Esophagus muscularis mucosa (tissue), 4 donors: ENCODE results near the gene IRX3. TPM values are rescaled to one million over a fixed set of nuclear protein-coding genes. Genes with fewer than 3 reads are reported as not detected.

ENCODE experiments used
- DNase-seq: peaks from one replicate; pipeline ENCODE4 v3.0.0-alpha.2; 2017; ENCODE audit errors: extremely low spot score
- H3K27ac ChIP-seq, 4 donors: fragments of 200-600 bp; sonication (generic); replicated peaks in 1 of 4; 1 replicate in 3 of 4; 2 replicates in 1 of 4; pipeline ENCODE4 v1.5.1; 2016 to 2019; ENCODE audit warnings: mild to moderate bottlenecking in 1 of 4
- H3K27me3 ChIP-seq, 4 donors: fragments of 200-600 bp; sonication (generic); one replicate each; pipeline versions ENCODE4 v1.5.1 to v1.6.0; 2016 to 2019
- H3K36me3 ChIP-seq, 4 donors: fragments of 200-600 bp; sonication (generic); one replicate each; pipeline ENCODE4 v1.5.1; 2016 to 2019
- H3K4me1 ChIP-seq, 4 donors: fragments of 200-600 bp; sonication (generic); one replicate each; pipeline ENCODE4 v1.5.1; 2016 to 2019
- H3K4me3 ChIP-seq, 4 donors: fragments of 200-600 bp; sonication (generic); 1 replicate in 2 of 4; 2 replicates in 2 of 4; pipeline ENCODE4 v1.5.1; 2016 to 2019; ENCODE audit warnings: mild to moderate bottlenecking in 4 of 4, moderate library complexity in 1 of 4
- H3K9me3 ChIP-seq, 4 donors: fragments of 200-600 bp; sonication (generic); 1 replicate in 3 of 4; 2 replicates in 1 of 4; pipeline ENCODE4 v1.5.1; 2016 to 2019
- CTCF ChIP-seq, 3 experiments: fragments of 200-600 bp in 2 of 3; fragments of 450-650 bp in 1 of 3; sonication (generic) in 2 of 3; IDR thresholded peaks; one replicate each; pipeline ENCODE4 v1.5.1; 2017 to 2019; ENCODE audit warnings: antibody characterized with exemption in 3 of 3, mild to moderate bottlenecking in 2 of 3, moderate library complexity in 1 of 3
- EP300 ChIP-seq: sonication (generic); formaldehyde crosslinking; IDR thresholded peaks from one replicate; pipeline ENCODE4 v1.6.1; 2017; ENCODE audit warnings: antibody characterized with exemption
- POLR2A ChIP-seq: fragments of 450-650 bp; IDR thresholded peaks from one replicate; pipeline ENCODE4 v1.6.1; 2017; ENCODE audit warnings: antibody characterized with exemption, moderate library complexity, mild to moderate bottlenecking, low read depth
- POLR2AphosphoS5 ChIP-seq, 2 donors: sonication (generic); formaldehyde crosslinking; IDR thresholded peaks; one replicate each; pipeline ENCODE4 v1.6.1; 2017; ENCODE audit warnings: antibody characterized with exemption in 2 of 2
- WGBS: methylation state at CpG from one replicate; pipeline ENCODE4 v1.1.5; 2018; 5-methylcytosine and 5-hydroxymethylcytosine counted together
- intact Hi-C: fragments of 100-400 bp; cut with DNase I; formaldehyde crosslinking; loops from one replicate; pipeline ENCODE4 v1.15.1; 2023
- total RNA-seq, 4 donors: library from RNA; depleted of rRNA; stranded (reverse); fragments of >200 nt; gene quantifications; one replicate each; pipeline versions ENCODE4 v1.1.0 to v1.2.1, GENCODE V29; 2016

IRX3 gene
- total RNA-seq, 4 donors from 2014 or later = 0.39 to 1.7 (median 1.1) TPM

DNA sequence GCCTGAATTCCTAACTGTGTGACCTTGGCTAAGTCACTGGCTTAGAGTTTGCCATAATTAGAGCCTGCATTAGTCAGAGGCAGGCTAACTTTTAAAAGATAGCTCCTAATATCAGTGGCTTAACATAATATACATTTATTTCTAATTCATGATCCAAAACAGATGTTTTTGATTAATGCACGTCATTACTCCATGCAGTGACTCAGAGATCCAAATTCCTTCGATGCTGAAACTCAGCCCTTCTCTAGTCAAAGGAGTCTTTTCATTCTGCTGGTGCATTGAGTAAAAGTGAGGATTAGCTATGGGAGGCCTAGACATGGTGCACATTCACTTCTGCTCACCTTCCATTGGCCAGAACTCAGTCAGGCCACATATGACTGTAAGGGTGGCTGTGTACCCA, 49.8 kb downstream of the IRX3 start:
- TF ChIP-seq POLR2AphosphoS5 (IDR thresholded peaks at IDR 0.05) = no peak
- TF ChIP-seq EP300 = no peak
- TF ChIP-seq CTCF (IDR thresholded peaks at IDR 0.05) = no peak
- no peak for TF ChIP-seq POLR2A
- 68% methylated on average over 2 of the region's 2 CpGs for WGBS
- no peaks in the 10 kb centered on the region for H3K9me3 ChIP-seq
- intact Hi-C loops = no loop called here
- H3K4me3 ChIP-seq = no peak overlapping the region
- no peak for DNase-seq
- H3K27ac ChIP-seq = no peak overlapping the region
- peaks cover 0 to 6% (median 0%) of the 10 kb centered on the region in 4 donors for H3K27me3 ChIP-seq
- H3K4me1 ChIP-seq = peaks cover 0 to 14% (median 8%) of the 10 kb centered on the region in 4 donors
- no peaks in the 10 kb centered on the region for H3K36me3 ChIP-seq

DNA sequence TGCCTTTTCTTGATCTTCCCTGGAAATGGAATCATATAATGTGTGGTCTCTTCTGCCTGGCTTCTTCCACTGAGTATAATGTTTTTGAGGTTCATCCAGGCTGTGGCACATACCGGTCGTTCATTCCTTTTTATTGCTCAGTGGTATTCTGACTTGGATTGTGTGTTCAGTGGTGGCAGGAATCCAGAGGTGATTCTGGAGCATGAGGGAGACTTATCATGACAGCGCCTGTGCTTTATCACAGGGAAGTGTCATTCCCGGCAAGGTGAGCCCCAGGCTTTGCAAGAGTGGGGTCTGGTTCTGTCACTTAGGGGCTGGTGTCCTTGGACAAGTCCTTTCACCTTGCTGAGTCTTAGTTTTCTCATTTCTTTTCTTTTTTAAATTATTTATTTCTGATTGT, 53.0 kb downstream of the IRX3 start:
- H3K9me3 ChIP-seq = peaks cover 0 to 2% (median 0%) of the 10 kb centered on the region in 4 donors
- no peak for DNase-seq
- no peak for TF ChIP-seq POLR2A
- no peak for TF ChIP-seq CTCF (IDR thresholded peaks at IDR 0.05)
- no peak for TF ChIP-seq EP300
- TF ChIP-seq POLR2AphosphoS5 (IDR thresholded peaks at IDR 0.05) = no peak
- 70% methylated on average over 4 of the region's 4 CpGs for WGBS
- H3K27me3 ChIP-seq = peaks cover 0 to 15% (median 0%) of the 10 kb centered on the region in 4 donors
- H3K36me3 ChIP-seq = no peaks in the 10 kb centered on the region
- intact Hi-C loops = no loop called here
- H3K4me3 ChIP-seq = no peak overlapping the region
- H3K27ac ChIP-seq = no peak overlapping the region
- peaks cover 0 to 2% (median 0%) of the 10 kb centered on the region in 4 donors for H3K4me1 ChIP-seq
